Motor neuron (in vitro differentiated cells): ENCODE results near the gene GLI2. TPM values are rescaled to one million over a fixed set of nuclear protein-coding genes. Genes with fewer than 3 reads are reported as not detected.

Experiments used
- ATAC-seq, 8 experiments: fragments of 200-7000 bp; cut with Tn5 transposase; replicated peaks in 6 of 8; 2 replicates each; pipeline ENCODE4 v1.8.0; 2021; ENCODE audit warnings: mild to moderate bottlenecking in 8 of 8, moderate library complexity in 8 of 8
- H3K27ac ChIP-seq, 2 donors: fragments of 250-450 bp; sonication (Bioruptor Pico); 2 replicates each; pipeline ENCODE4 v1.9.0; 2021; ENCODE audit warnings: antibody characterized with exemption in 2 of 2, mild to moderate bottlenecking in 2 of 2, moderate library complexity in 1 of 2
- H3K4me1 ChIP-seq, 2 donors: fragments of 250-450 bp; sonication (Bioruptor Pico); replicated peaks in 1 of 2; 2 replicates each; pipeline ENCODE4 v1.6.1; 2021; ENCODE audit warnings: antibody characterized with exemption in 2 of 2, mild to moderate bottlenecking in 2 of 2, moderate library complexity in 1 of 2
- H3K4me3 ChIP-seq, 5 donors: fragments of 250-450 bp; sonication (Bioruptor Pico); 2 replicates each; pipeline ENCODE4 v1.9.0; 2021; ENCODE audit warnings: antibody characterized with exemption in 5 of 5, mild to moderate bottlenecking in 5 of 5, moderate library complexity in 4 of 5
- WGBS, 10 experiments: fragments of 450-650 bp; shearing (Covaris generic); methylation state at CpG; one replicate each; pipeline ENCODE4 v1.0.0; 2022; 5-methylcytosine and 5-hydroxymethylcytosine counted together
- in situ Hi-C, 9 experiments: fragments of 400-800 bp; cut with MboI; loops; one replicate each; pipeline ENCODE4 v1.15.0; 2021; ENCODE audit warnings: low sequenced_read_pairs in 9 of 9, low pct_unique_long_range_greater_than_20kb in 2 of 9; ENCODE audit not compliant: unreplicated experiment in 9 of 9
- total RNA-seq, 8 experiments: library from RNA; unstranded; fragments of 300-600 nt; gene quantifications; 2 replicates each; pipeline versions ENCODE4 v1.2.3 to v1.2.4, GENCODE V29; 2022

The GLI2 gene
- total RNA-seq, 8 experiments from 2014 or later, result 0.45 to 11.1 (median 2.8) TPM

GRCh38 chr2:120701499-120701898 lies 34.2 kb upstream of the GLI2 start:
- WGBS, 10 experiments, result 60 to 100% (median 100%) methylated on average over 1 to 2 of the region's 3 CpGs; no CpG with 5 or more reads in 5 of the 10 experiments
- peak in 1 of 8 experiments; percentile 64 for ATAC-seq
- Histone ChIP-seq H3K4me1 (peaks cover 13 to 24% of the 10 kb centered on the region in 2 donors), H3K27ac (no peak overlapping the region), H3K4me3 (no peak overlapping the region)
- in situ Hi-C loops, result no loop called here

GRCh38 chr2:120702061-120702460 lies 33.6 kb upstream of the GLI2 start:
- 38 to 100% (median 80%) methylated on average over 1 to 3 of the region's 7 CpGs; no CpG with 5 or more reads in 7 of the 10 experiments for WGBS, 10 experiments
- no peak for ATAC-seq
- no peak overlapping the region for H3K27ac ChIP-seq
- peaks cover 13 to 24% of the 10 kb centered on the region in 2 donors for H3K4me1 ChIP-seq
- in situ Hi-C loops, result no loop called here
- no peak overlapping the region for H3K4me3 ChIP-seq

GRCh38 chr2:120702801-120703200 lies 32.9 kb upstream of the GLI2 start:
- Histone ChIP-seq H3K4me3 (no peak overlapping the region), H3K4me1 (peaks cover 13 to 24% of the 10 kb centered on the region in 2 donors), H3K27ac (no peak overlapping the region)
- ATAC-seq, result peak in 5 of 8 experiments; percentile 68 to 93 (median 79)
- in situ Hi-C loops, result no loop called here
- 39 to 100% (median 63%) methylated on average over 1 to 13 of the region's 13 CpGs; no CpG with 5 or more reads in 4 of the 10 experiments for WGBS, 10 experiments

GRCh38 chr2:120703330-120703994 lies 32.2 kb upstream of the GLI2 start:
- in situ Hi-C loops, result no loop called here
- Histone ChIP-seq H3K4me1 (peaks cover 13 to 24% of the 10 kb centered on the region in 2 donors), H3K4me3 (no peak overlapping the region), H3K27ac (peak overlapping the region; percentile 5 to 9)
- peak in 7 of 8 experiments; percentile 65 to 98 (median 86) for ATAC-seq
- 40 to 100% (median 54%) methylated on average over 1 to 3 of the region's 4 CpGs; no CpG with 5 or more reads in 4 of the 10 experiments for WGBS, 10 experiments

GRCh38 chr2:120704696-120705095 lies 31.0 kb upstream of the GLI2 start:
- no peak for ATAC-seq
- WGBS, 10 experiments, result 0 to 69% (median 60%) methylated on average over 1 to 2 of the region's 2 CpGs; no CpG with 5 or more reads in 7 of the 10 experiments
- no peak overlapping the region for H3K4me3 ChIP-seq
- peaks cover 16 to 29% of the 10 kb centered on the region in 2 donors for H3K4me1 ChIP-seq
- no peak overlapping the region for H3K27ac ChIP-seq
- in situ Hi-C loops, result no loop called here

GRCh38 chr2:120707816-120708215 lies 27.9 kb upstream of the GLI2 start:
- Histone ChIP-seq H3K27ac (no peak overlapping the region), H3K4me1 (peaks cover 22 to 30% of the 10 kb centered on the region in 2 donors), H3K4me3 (no peak overlapping the region)
- in situ Hi-C loops, result no loop called here
- WGBS, 10 experiments, result 58 to 100% (median 100%) methylated on average over 1 to 3 of the region's 3 CpGs; no CpG with 5 or more reads in 3 of the 10 experiments
- ATAC-seq, result no peak

GRCh38 chr2:120708944-120709607 lies 26.6 kb upstream of the GLI2 start:
- no peak for ATAC-seq

GRCh38 chr2:120709608-120710041 lies 26.0 kb upstream of the GLI2 start:
- Histone ChIP-seq H3K4me1 (peaks cover 15 to 16% of the 10 kb centered on the region in 2 donors), H3K4me3 (no peak overlapping the region), H3K27ac (peak overlapping the region; percentile 1 to 22)
- WGBS, 10 experiments, result 0 to 59% (median 25%) methylated on average over 1 to 5 of the region's 5 CpGs; no CpG with 5 or more reads in 3 of the 10 experiments
- in situ Hi-C loops, result no loop called here
- peak in 7 of 8 experiments; percentile 68 to 97 (median 84) for ATAC-seq

More at GRCh38 chr2:120708944-120709607, 26.6 kb upstream of the GLI2 start:
- Histone ChIP-seq H3K27ac (no peak overlapping the region), H3K4me1 (peaks cover 16 to 21% of the 10 kb centered on the region in 2 donors), H3K4me3 (no peak overlapping the region)
- in situ Hi-C loops, result no loop called here
- 61 to 100% (median 81%) methylated on average over 1 to 14 of the region's 14 CpGs for WGBS, 10 experiments

GRCh38 chr2:120710256-120710655 lies 25.4 kb upstream of the GLI2 start:
- no peak overlapping the region for H3K4me3 ChIP-seq
- in situ Hi-C loops, result no loop called here
- peaks cover 14 to 16% of the 10 kb centered on the region in 2 donors for H3K4me1 ChIP-seq
- ATAC-seq, result peak in 1 of 8 experiments; percentile 31
- 75 to 100% (median 83%) methylated on average over 2 to 12 of the region's 16 CpGs; no CpG with 5 or more reads in 5 of the 10 experiments for WGBS, 10 experiments
- H3K27ac ChIP-seq, result peak overlapping the region; percentile 1 to 22

- Histone ChIP-seq H3K27ac (no peak overlapping the region), H3K4me3 (no peak overlapping the region), H3K4me1 (peaks cover 14 to 16% of the 10 kb centered on the region in 2 donors)
- 7 to 100% (median 77%) methylated on average over 2 to 3 of the region's 5 CpGs; no CpG with 5 or more reads in 2 of the 10 experiments for WGBS, 10 experiments
- peak in 2 of 8 experiments; percentile 9 to 25 for ATAC-seq
- in situ Hi-C loops, result no loop called here
Measured at GRCh38 chr2:120711694-120712093, 24.0 kb upstream of the GLI2 start.

- Histone ChIP-seq H3K27ac (no peak overlapping the region), H3K4me1 (peaks cover 14 to 16% of the 10 kb centered on the region in 2 donors), H3K4me3 (no peak overlapping the region)
- 0 to 63% (median 33%) methylated on average over 1 of the region's 7 CpGs; no CpG with 5 or more reads in 5 of the 10 experiments for WGBS, 10 experiments
- ATAC-seq, result peak in 7 of 8 experiments; percentile 8 to 78 (median 67)
- in situ Hi-C loops, result no loop called here
Measured at GRCh38 chr2:120712180-120712681, 23.4 kb upstream of the GLI2 start.

GRCh38 chr2:120715353-120715752 lies 20.3 kb upstream of the GLI2 start:
- in situ Hi-C loops, result no loop called here
- ATAC-seq, result no peak
- Histone ChIP-seq H3K4me3 (no peak overlapping the region), H3K27ac (no peak overlapping the region), H3K4me1 (peaks cover 3 to 6% of the 10 kb centered on the region in 2 donors)
- WGBS, 10 experiments, result 0 to 90% (median 66%) methylated on average over 2 to 7 of the region's 8 CpGs; no CpG with 5 or more reads in 3 of the 10 experiments

- no peak overlapping the region for H3K27ac ChIP-seq
- peaks cover 3 to 6% of the 10 kb centered on the region in 2 donors for H3K4me1 ChIP-seq
- H3K4me3 ChIP-seq, result no peak overlapping the region
- 50 to 80% (median 73%) methylated on average over 1 to 3 of the region's 8 CpGs; no CpG with 5 or more reads in 7 of the 10 experiments for WGBS, 10 experiments
- in situ Hi-C loops, result no loop called here
- peak in 1 of 8 experiments; percentile 19 for ATAC-seq
Measured at GRCh38 chr2:120715941-120716340, 19.7 kb upstream of the GLI2 start.
